H1 (cell line): Measurements from ENCODE around the gene DNM2. TPM values are rescaled to one million over a fixed set of nuclear protein-coding genes. Genes with fewer than 3 reads are reported as not detected.

Source experiments
- CTCF ChIA-PET: fragments of 300-600 bp; sonication (Branson Sonifier 250); formaldehyde crosslinking; loops from one replicate; lab custom pipeline; 2021; ENCODE audit not compliant: partially characterized antibody; lab: Charles Lee
- POLR2A ChIA-PET: fragments of 300-600 bp; sonication (Branson Sonifier 250); formaldehyde crosslinking; loops from one replicate; lab custom pipeline; 2021; ENCODE audit warnings: inconsistent platforms; ENCODE audit not compliant: partially characterized antibody; lab: Charles Lee
- DNase-seq, 2 experiments: peaks; one replicate each; pipeline versions ENCODE4 v3.0.0 to v3.0.0-alpha.2; 2010 to 2022; ENCODE audit warnings: low spot score in 2 of 2, low read depth in 1 of 2, mixed read lengths in 1 of 2
- FAIRE-seq: peaks from 2 replicates; lab custom pipeline; 2011; peaks lifted over from hg19 to GRCh38; lab: Jason Lieb, UNC
- H2AFZ ChIP-seq: 2 replicates; pipeline ENCODE4 v1.8.1; 2012; ENCODE audit warnings: low read length, inconsistent platforms
- H2AK5ac ChIP-seq: 2 replicates; pipeline ENCODE4 v1.6.1; 2013; ENCODE audit warnings: low read depth, low read length
- H2BK120ac ChIP-seq: replicated peaks from 2 replicates; pipeline ENCODE3; 2013; ENCODE audit warnings: low read depth, low read length, inconsistent platforms
- H2BK12ac ChIP-seq: 2 replicates; pipeline ENCODE4 v1.6.1; 2013; ENCODE audit warnings: low read depth, low read length
- H2BK15ac ChIP-seq: 2 replicates; pipeline ENCODE4 v1.6.1; 2013; ENCODE audit warnings: low read length
- H2BK20ac ChIP-seq: 2 replicates; pipeline ENCODE4 v1.6.1; 2013; ENCODE audit warnings: low read length
- H2BK5ac ChIP-seq: 2 replicates; pipeline ENCODE4 v1.6.1; 2013; ENCODE audit warnings: low read depth, low read length
- H3K14ac ChIP-seq: 2 replicates; pipeline ENCODE4 v1.6.1; 2013; ENCODE audit warnings: inconsistent platforms; ENCODE audit not compliant: insufficient read length
- H3K18ac ChIP-seq: 2 replicates; pipeline ENCODE4 v1.6.1; 2013; ENCODE audit warnings: low read length; ENCODE audit errors: extremely low read depth
- H3K23ac ChIP-seq: 2 replicates; pipeline ENCODE4 v1.6.1; 2013; ENCODE audit warnings: inconsistent platforms; ENCODE audit not compliant: insufficient read length
- H3K23me2 ChIP-seq: 2 replicates; pipeline ENCODE4 v1.6.1; 2013; ENCODE audit warnings: low read depth, low read length
- H3K27ac ChIP-seq: 2 replicates; pipeline ENCODE4 v1.6.1; 2011; ENCODE audit warnings: low read depth, low read length, inconsistent platforms
- H3K27me3 ChIP-seq, 4 experiments: replicated peaks in 1 of 4; 1 replicate in 1 of 4; 2 replicates in 3 of 4; pipeline versions ENCODE4 v1.6.1 to v1.8.1; 2011 to 2013; ENCODE audit warnings: low read length in 3 of 4, mild to moderate bottlenecking in 3 of 4, inconsistent platforms in 2 of 4, mixed read lengths in 2 of 4, moderate library complexity in 1 of 4; ENCODE audit not compliant: control insufficient read depth in 3 of 4, insufficient read depth in 3 of 4; ENCODE audit errors: extremely low read depth in 1 of 4
- H3K36me3 ChIP-seq, 4 experiments: 2 replicates each; pipeline versions ENCODE4 v1.6.1 to v1.8.1; 2011 to 2013; ENCODE audit warnings: mild to moderate bottlenecking in 4 of 4, low read length in 3 of 4, moderate library complexity in 2 of 4, control low read depth in 1 of 4, inconsistent platforms in 1 of 4; ENCODE audit not compliant: insufficient read depth in 4 of 4, control insufficient read depth in 2 of 4
- H3K4ac ChIP-seq: replicated peaks from 2 replicates; pipeline ENCODE3; 2013; ENCODE audit warnings: low read length, low read depth, mixed read lengths, inconsistent platforms; ENCODE audit not compliant: insufficient read length
- H3K4me1 ChIP-seq, 4 experiments: replicated peaks in 1 of 4; 1 replicate in 1 of 4; 2 replicates in 3 of 4; pipeline versions ENCODE4 v1.6.1 to v1.8.1; 2011 to 2013; ENCODE audit warnings: low read length in 3 of 4, inconsistent platforms in 2 of 4, mixed read lengths in 1 of 4; ENCODE audit not compliant: insufficient read depth in 4 of 4, control insufficient read depth in 3 of 4
- H3K4me2 ChIP-seq, 2 experiments: 2 replicates each; pipeline versions ENCODE4 v1.6.1 to v1.8.1; 2011 to 2013; ENCODE audit warnings: low read depth in 2 of 2, low read length in 2 of 2, control low read depth in 1 of 2, inconsistent platforms in 1 of 2, mild to moderate bottlenecking in 1 of 2; ENCODE audit not compliant: insufficient read depth in 1 of 2
- H3K4me3 ChIP-seq, 4 experiments: fragments of 200-600, 300-600 bp in 1 of 4; sonication (generic), shearing (Covaris generic), sonication (Bioruptor Twin) in 1 of 4; 2 replicates each; pipeline versions ENCODE4 v1.5.1 to v1.8.1; 2011 to 2016; ENCODE audit warnings: low read length in 4 of 4, low read depth in 3 of 4, control low read depth in 2 of 4, inconsistent platforms in 2 of 4, mild to moderate bottlenecking in 2 of 4, mixed read lengths in 1 of 4, moderate library complexity in 1 of 4; ENCODE audit not compliant: insufficient read depth in 2 of 4; ENCODE audit errors: extremely low read depth in 1 of 4
- H3K56ac ChIP-seq: replicated peaks from 2 replicates; pipeline ENCODE3; 2013; ENCODE audit warnings: low read depth, mild to moderate bottlenecking, mixed read lengths, low read length, inconsistent platforms; ENCODE audit not compliant: insufficient read length
- H3K79me1 ChIP-seq: 2 replicates; pipeline ENCODE4 v1.6.1; 2013; ENCODE audit warnings: low read depth, low read length, control low read depth
- H3K79me2 ChIP-seq, 2 experiments: 2 replicates each; pipeline versions ENCODE4 v1.6.1 to v1.8.1; 2012 to 2013; ENCODE audit warnings: low read length in 2 of 2, mild to moderate bottlenecking in 2 of 2, inconsistent platforms in 1 of 2; ENCODE audit not compliant: insufficient read depth in 2 of 2, control insufficient read depth in 1 of 2
- H3K9ac ChIP-seq, 4 experiments: replicated peaks in 1 of 4; 1 replicate in 1 of 4; 2 replicates in 3 of 4; pipeline versions ENCODE4 v1.6.1 to v1.8.1; 2011 to 2013; ENCODE audit warnings: low read depth in 3 of 4, low read length in 3 of 4, control low read depth in 2 of 4, mild to moderate bottlenecking in 2 of 4, moderate library complexity in 2 of 4, inconsistent platforms in 1 of 4; ENCODE audit errors: extremely low read depth in 1 of 4
- H3K9me3 ChIP-seq, 2 experiments: 2 replicates each; pipeline versions ENCODE4 v1.6.1 to v1.8.1; 2012 to 2013; ENCODE audit warnings: mild to moderate bottlenecking in 2 of 2, moderate library complexity in 2 of 2, control low read depth in 1 of 2, inconsistent platforms in 1 of 2, low read depth in 1 of 2, low read length in 1 of 2, mixed read lengths in 1 of 2; ENCODE audit not compliant: insufficient read depth in 2 of 2
- H4K20me1 ChIP-seq, 2 experiments: replicated peaks in 1 of 2; 2 replicates each; pipeline versions ENCODE3 to v1.8.1; 2011 to 2013; ENCODE audit warnings: inconsistent platforms in 2 of 2, low read length in 2 of 2, mild to moderate bottlenecking in 1 of 2; ENCODE audit not compliant: insufficient read depth in 2 of 2, control insufficient read depth in 1 of 2
- H4K5ac ChIP-seq: 2 replicates; pipeline ENCODE4 v1.6.1; 2013; ENCODE audit warnings: low read length, low read depth, mixed read lengths, inconsistent platforms; ENCODE audit not compliant: insufficient read length
- H4K8ac ChIP-seq: 2 replicates; pipeline ENCODE4 v1.8.0; 2013; ENCODE audit warnings: mild to moderate bottlenecking, moderate library complexity, low read length, inconsistent platforms; ENCODE audit not compliant: insufficient read depth; ENCODE audit errors: extremely low read depth
- H4K91ac ChIP-seq: replicated peaks from 2 replicates; pipeline ENCODE3; 2013; ENCODE audit warnings: low read length, mixed read lengths, inconsistent platforms; ENCODE audit not compliant: insufficient read length
- BACH1 ChIP-seq: IDR thresholded peaks from 2 replicates; pipeline ENCODE4 v1.6.1; 2012; ENCODE audit warnings: low read length, improper control_type of control experiment
- CREB1 ChIP-seq: IDR thresholded peaks from 2 replicates; pipeline ENCODE4 v1.6.1; 2012; ENCODE audit warnings: inconsistent platforms
- EP300 ChIP-seq, 2 experiments: IDR thresholded peaks; 1 replicate in 1 of 2; 2 replicates in 1 of 2; pipeline ENCODE4 v1.6.1; 2011 to 2012; ENCODE audit warnings: low read depth in 2 of 2, low read length in 2 of 2, mild to moderate bottlenecking in 2 of 2, borderline replicate concordance in 1 of 2, inconsistent platforms in 1 of 2, moderate library complexity in 1 of 2
- HDAC6 ChIP-seq: IDR thresholded peaks from one replicate; pipeline ENCODE4 v1.7.1; 2012; ENCODE audit warnings: low read depth, mild to moderate bottlenecking, inconsistent platforms, low read length, moderate library complexity
- NRF1 ChIP-seq: IDR thresholded peaks from 2 replicates; pipeline ENCODE4 v1.6.1; 2011; ENCODE audit warnings: mild to moderate bottlenecking, low read depth, low read length, improper control_type of control experiment
- PHF8 ChIP-seq: fragments of 200-600 bp; sonication (generic); conservative IDR thresholded peaks from 2 replicates; pipeline ENCODE4 v1.7.1; 2012; ENCODE audit warnings: low read depth, mild to moderate bottlenecking, inconsistent platforms, low read length, moderate library complexity
- POLR2AphosphoS5 ChIP-seq: IDR thresholded peaks from 2 replicates; pipeline ENCODE4 v1.6.1; 2011; ENCODE audit warnings: low read depth, low read length
- RFX5 ChIP-seq: IDR thresholded peaks from 2 replicates; pipeline ENCODE4 v1.6.1; 2011; ENCODE audit warnings: low read depth, low read length, improper control_type of control experiment, borderline replicate concordance
- SP4 ChIP-seq: IDR thresholded peaks from 2 replicates; pipeline ENCODE4 v1.6.1; 2012; ENCODE audit warnings: low read length, inconsistent platforms
- TAF7 ChIP-seq: optimal IDR thresholded peaks from 2 replicates; pipeline ENCODE3; 2011; ENCODE audit warnings: low read depth, mild to moderate bottlenecking, inconsistent platforms, low read length, moderate library complexity, borderline replicate concordance
- TEAD4 ChIP-seq: IDR thresholded peaks from 2 replicates; pipeline ENCODE4 v1.6.1; 2012; ENCODE audit warnings: low read depth, low read length, inconsistent platforms, mixed read lengths
- WGBS, 2 experiments: shearing (Covaris generic) in 1 of 2; methylation state at CpG; one replicate each; pipeline versions ENCODE4 v1.1.6 to v1.1.7; 2013 to 2015; ENCODE audit warnings: low lambda C conversion rate in 2 of 2, mixed read lengths in 2 of 2, inconsistent platforms in 1 of 2, low coverage in 1 of 2, missing lambda C conversion rate in 1 of 2; ENCODE audit not compliant: insufficient replicate concordance in 2 of 2, insufficient coverage in 1 of 2, insufficient read length in 1 of 2; ENCODE audit errors: extremely low coverage in 1 of 2, missing lambda C conversion rate in 1 of 2; 5-methylcytosine and 5-hydroxymethylcytosine counted together
- polyA plus RNA-seq, 7 experiments: library from polyadenylated mRNA; depleted of rRNA in 3 of 7; stranded (reverse) in 5 of 7; unstranded in 2 of 7; fragments of >200 nt in 5 of 7; fragments of 200-250 nt in 2 of 7; gene quantifications; 1 replicate in 5 of 7; 2 replicates in 1 of 7; 4 replicates in 1 of 7; pipeline versions ENCODE4 v1.2.1 to v1.2.3, GENCODE V29; 2011 to 2013; ENCODE audit warnings: missing spikeins in 2 of 7, mixed read lengths in 2 of 7
- total RNA-seq: library from RNA; stranded (reverse); fragmentation: NEBNext Ultra II Directional; extraction: Animal tissue kit (Norgen Biotek cat#: 25700); gene quantifications from 2 replicates; pipeline ENCODE4 v1.2.1, GENCODE V29; 2021
- TF ChIP-seq, protein P1 (sequence below): IDR thresholded peaks from 2 replicates; pipeline ENCODE4 v1.6.1; 2011; ENCODE audit warnings: low read depth, mild to moderate bottlenecking, low read length; ENCODE audit not compliant: insufficient read depth

Gene DNM2
- total and polyA plus RNA-seq, 2 of the 8 experiments (the other 6 are each of a cell fraction or from before 2014, with no cell fraction given): 61.9 to 120 TPM

- Histone ChIP-seq H4K20me1 (peaks cover 2 to 14% of the 10 kb centered on the region in 2 experiments), H3K79me2 (peaks cover 0 to 11% of the 10 kb centered on the region in 2 experiments; a peak in 2 of 4 replicates), H3K27me3 (no peaks in the 10 kb centered on the region), H2BK20ac (no peak overlapping the region), H3K23ac (no peak overlapping the region), H2AK5ac (no peak overlapping the region), H3K9me3 (no peaks in the 10 kb centered on the region), H3K27ac (no peak overlapping the region), H3K4me1 (peaks cover 0 to 6% (median 1%) of the 10 kb centered on the region in 4 experiments; a peak in 1 of 7 replicates), H3K4me2 (no peak overlapping the region), H3K79me1 (peaks cover 12% of the 10 kb centered on the region), H3K4ac (no peak overlapping the region), H3K36me3 (peaks cover 0 to 6% (median 5%) of the 10 kb centered on the region in 4 experiments; a peak in 3 of 8 replicates), H3K9ac (no peak overlapping the region), H2BK15ac (no peak overlapping the region), H3K18ac (no peak overlapping the region), H4K91ac (no peak overlapping the region), H2BK5ac (no peak overlapping the region), H3K14ac (no peak overlapping the region), H3K56ac (no peak overlapping the region), H2BK12ac (no peak overlapping the region), H4K8ac (no peak overlapping the region; the same call in 1 of the 2 replicates), H3K4me3 (no peak overlapping the region), H3K23me2 (no peaks in the 10 kb centered on the region), H2AFZ (no peak overlapping the region), H2BK120ac (no peak overlapping the region), H4K5ac (no peak overlapping the region)
- FAIRE-seq: no peak
- TF ChIP-seq HDAC6: no peak
- TF ChIP-seq PHF8: no peak
- TF ChIP-seq SP4: no peak
- TF ChIP-seq CREB1: no peak
- TF ChIP-seq, protein P1, sequence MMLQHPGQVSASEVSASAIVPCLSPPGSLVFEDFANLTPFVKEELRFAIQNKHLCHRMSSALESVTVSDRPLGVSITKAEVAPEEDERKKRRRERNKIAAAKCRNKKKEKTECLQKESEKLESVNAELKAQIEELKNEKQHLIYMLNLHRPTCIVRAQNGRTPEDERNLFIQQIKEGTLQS: no peak
- no peak for TF ChIP-seq NRF1
- TF ChIP-seq TAF7: no peak
- no peak for TF ChIP-seq BACH1
- no peak for TF ChIP-seq EP300 (IDR thresholded peaks at IDR 0.05; ENCODE audit: borderline replicate concordance in 1 of 2, low read depth in 2 of 2, low read length in 2 of 2)
- no peak for TF ChIP-seq POLR2AphosphoS5
- no peak for TF ChIP-seq RFX5
- TF ChIP-seq TEAD4: no peak
- ChIA-PET POLR2A (interaction anchor here (0.6 to 1.9 kb wide), 4 partner anchors 9 to 68 kb away, joined by 3 to 6 read pairs (median 3); partner anchors contain the start of gene TMED1), CTCF (interaction anchor here (0.9 to 3.4 kb wide), 10 partner anchors 9 to 69 kb away, joined by 3 to 19 read pairs (median 6); partner anchors contain the start of genes DNM2 and QTRT1)
- no peak for DNase-seq
- 94% methylated on average over 11 of the region's 11 CpGs; no CpG with 5 or more reads in 1 of the 2 experiments for WGBS, 2 experiments
These were observed 50.5 kb downstream of the DNM2 start for GRCh38 chr19:10768369-10768768.
